GM23338 (cell line): ENCODE results near the gene NME4. TPM values are rescaled to one million over a fixed set of nuclear protein-coding genes. Genes with fewer than 3 reads are reported as not detected.

Experiments used
- ATAC-seq: fragments of 200-7000 bp; cut with Tn5 transposase; 3 replicates; pipeline ENCODE4 v1.9.1; 2020
- DNase-seq: peaks from one replicate; pipeline ENCODE4 v3.0.0-alpha.2; 2015; ENCODE audit warnings: low spot score
- H2AFZ ChIP-seq: fragments of 200-600 bp; sonication (generic); 2 replicates; pipeline ENCODE4 v1.8.0; 2016; ENCODE audit warnings: antibody characterized with exemption, mild to moderate bottlenecking, moderate library complexity
- H3F3A ChIP-seq: fragments of 200-600 bp; sonication (generic); replicated peaks from 2 replicates; pipeline ENCODE4 v1.8.0; 2017; ENCODE audit warnings: antibody characterized with exemption, mixed run types, low read depth
- H3K27ac ChIP-seq: fragments of 200-600 bp; sonication (generic); 2 replicates; pipeline ENCODE4 v1.6.1; 2016; ENCODE audit warnings: low read depth
- H3K27me3 ChIP-seq: fragments of 200-600 bp; sonication (generic); 2 replicates; pipeline ENCODE4 v1.8.0; 2016; ENCODE audit warnings: mild to moderate bottlenecking, mixed run types, moderate library complexity; ENCODE audit not compliant: insufficient read depth
- H3K36me3 ChIP-seq: fragments of 200-600 bp; sonication (generic); 2 replicates; pipeline ENCODE4 v1.8.0; 2016; ENCODE audit warnings: mild to moderate bottlenecking; ENCODE audit not compliant: insufficient read depth
- H3K4me1 ChIP-seq: fragments of 200-600 bp; sonication (generic); 2 replicates; pipeline ENCODE4 v1.8.0; 2016; ENCODE audit warnings: mild to moderate bottlenecking, moderate library complexity; ENCODE audit not compliant: insufficient read depth
- H3K4me2 ChIP-seq: fragments of 200-600 bp; sonication (generic); 2 replicates; pipeline ENCODE4 v1.7.1; 2017; ENCODE audit warnings: mixed run types
- H3K4me3 ChIP-seq: fragments of 200-600 bp; sonication (generic); 2 replicates; pipeline ENCODE4 v1.6.1; 2016; ENCODE audit warnings: mixed run types
- H3K79me2 ChIP-seq: fragments of 200-600 bp; sonication (generic); replicated peaks from 2 replicates; pipeline ENCODE4 v1.8.0; 2017; ENCODE audit warnings: mild to moderate bottlenecking; ENCODE audit not compliant: insufficient read depth
- H3K9me2 ChIP-seq: fragments of 200-600 bp; sonication (generic); 2 replicates; pipeline ENCODE4 v1.8.0; 2017; ENCODE audit not compliant: insufficient read depth
- H4K20me1 ChIP-seq: fragments of 200-600 bp; sonication (generic); replicated peaks from 2 replicates; pipeline ENCODE4 v1.8.0; 2017; ENCODE audit warnings: mild to moderate bottlenecking; ENCODE audit not compliant: insufficient read depth
- H3K27ac Mint-ChIP-seq: 2 replicates; pipeline ENCODE4 v1.8.0; 2020; ENCODE audit warnings: inconsistent platforms, mild to moderate bottlenecking, moderate library complexity, mixed read lengths
- H3K27me3 Mint-ChIP-seq: 3 replicates; pipeline ENCODE4 v1.8.0; 2022; ENCODE audit warnings: low read depth, mild to moderate bottlenecking, moderate library complexity, mixed read lengths, inconsistent platforms; ENCODE audit not compliant: insufficient read depth, poor library complexity
- H3K36me3 Mint-ChIP-seq: 3 replicates; pipeline ENCODE4 v1.8.0; 2021; ENCODE audit warnings: low read depth, mild to moderate bottlenecking, inconsistent platforms, moderate library complexity, mixed read lengths
- H3K4me1 Mint-ChIP-seq: 3 replicates; pipeline ENCODE4 v1.8.0; 2020; ENCODE audit warnings: mild to moderate bottlenecking, inconsistent platforms, mixed read lengths
- H3K4me3 Mint-ChIP-seq: 3 replicates; pipeline ENCODE4 v1.8.0; 2021; ENCODE audit warnings: moderate library complexity, mild to moderate bottlenecking, inconsistent platforms, mixed read lengths
- H3K9me3 Mint-ChIP-seq: 3 replicates; pipeline ENCODE4 v1.8.0; 2020; ENCODE audit warnings: moderate library complexity, mild to moderate bottlenecking, inconsistent platforms, mixed read lengths
- EZH2 ChIP-seq: fragments of 200-600 bp; sonication (generic); IDR thresholded peaks from one replicate; pipeline ENCODE4 v1.8.0; 2017; ENCODE audit warnings: antibody characterized with exemption, mild to moderate bottlenecking, low read depth; ENCODE audit not compliant: unreplicated experiment
- EZH2phosphoT487 ChIP-seq: fragments of 200-600 bp; sonication (generic); IDR thresholded peaks from one replicate; pipeline ENCODE4 v1.8.1; 2018; ENCODE audit warnings: antibody characterized with exemption; ENCODE audit not compliant: unreplicated experiment
- JUNB ChIP-seq: IDR thresholded peaks from one replicate; pipeline ENCODE4 v1.6.1; 2016; ENCODE audit warnings: antibody characterized with exemption; ENCODE audit not compliant: unreplicated experiment
- NANOG ChIP-seq: IDR thresholded peaks from 2 replicates; pipeline ENCODE4 v1.6.1; 2016; ENCODE audit warnings: antibody characterized with exemption, borderline replicate concordance
- POLR2AphosphoS5 ChIP-seq: IDR thresholded peaks from 2 replicates; pipeline ENCODE4 v1.6.1; 2016; ENCODE audit warnings: antibody characterized with exemption, low read depth
- STAT1 ChIP-seq: IDR thresholded peaks from one replicate; pipeline ENCODE4 v1.6.1; 2016; ENCODE audit warnings: antibody characterized with exemption; ENCODE audit not compliant: unreplicated experiment
- ZNF331 ChIP-seq: fragments of 250-450 bp; sonication (Bioruptor Pico); IDR thresholded peaks from 2 replicates; pipeline ENCODE4 v1.5.0; 2020; ENCODE audit warnings: low read depth, mild to moderate bottlenecking, moderate library complexity
- polyA plus RNA-seq: library from polyadenylated mRNA; unstranded; fragments of >200 nt; fragmentation: Nextera tagmentation; extraction: Ambion mirVana; gene quantifications from 2 replicates; pipeline ENCODE4 v1.2.1, GENCODE V29; 2016
- total RNA-seq: library from RNA; depleted of rRNA; stranded (reverse); fragments of >200 nt; shearing (Covaris generic); gene quantifications from 2 replicates; pipeline ENCODE4 v1.2.3, GENCODE V29; 2014
- TF ChIP-seq, protein P1 (sequence below): IDR thresholded peaks from 2 replicates; pipeline ENCODE4 v1.6.1; 2016; ENCODE audit warnings: antibody characterized with exemption
- TF ChIP-seq, protein P2 (sequence below): IDR thresholded peaks from one replicate; pipeline ENCODE4 v1.6.1; 2018; ENCODE audit warnings: antibody characterized with exemption; ENCODE audit not compliant: unreplicated experiment

NME4 gene
- total and polyA plus RNA-seq, 2 experiments from 2014 or later, result 249 to 511 TPM

DNA sequence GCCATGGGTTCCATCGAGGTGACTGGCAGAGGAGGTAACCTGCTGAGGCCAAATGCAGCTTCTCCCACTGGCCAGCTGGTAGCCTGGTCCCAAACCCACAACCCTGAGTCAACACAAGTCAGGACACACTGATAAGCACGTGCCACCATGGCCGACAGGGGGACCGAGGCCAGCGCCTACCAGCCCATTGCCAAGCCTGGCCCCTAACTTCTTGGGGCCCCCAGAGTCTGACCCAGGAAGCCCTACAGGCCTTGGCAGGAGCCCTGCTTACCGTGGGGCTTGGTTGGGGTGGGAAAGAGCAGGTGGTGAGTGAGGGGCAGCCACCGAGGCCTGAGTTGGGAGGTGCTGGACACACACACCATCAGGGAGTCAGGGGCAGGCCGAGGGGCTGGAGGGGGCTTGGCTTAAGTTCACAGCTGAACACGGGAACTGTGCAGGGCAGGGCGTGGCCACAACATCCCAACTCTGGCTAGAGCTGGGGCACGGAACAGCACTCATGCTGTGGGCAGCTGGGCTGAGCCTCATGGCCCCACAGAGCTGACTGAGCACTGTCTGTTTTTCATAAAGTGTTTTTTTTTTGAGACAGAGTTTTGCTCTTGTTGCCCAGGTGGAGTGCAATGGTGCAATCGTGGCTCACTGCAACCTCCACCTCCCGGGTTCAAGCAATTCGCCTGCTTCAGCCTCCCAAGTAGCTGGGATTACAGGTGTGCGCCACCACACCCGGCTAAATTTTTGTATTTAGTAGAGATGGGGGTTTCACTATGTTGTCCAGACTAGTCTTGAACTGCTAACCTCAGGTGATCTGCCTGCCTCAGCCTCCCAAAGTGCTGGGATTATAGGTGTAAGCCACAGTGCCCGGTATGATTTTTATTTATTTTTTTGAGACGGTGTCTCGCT lies 32.2 kb upstream of the NME4 start:
- no peaks in the 10 kb centered on the region; the same call in 1 of the 2 replicates for H3K4me1 ChIP-seq
- ATAC-seq (no peak), DNase-seq (no peak)
- no peaks in the 10 kb centered on the region; the same call in 1 of the 2 replicates for H3K79me2 ChIP-seq
- Mint-ChIP-seq H3K27me3 (peaks cover 25% of the 10 kb centered on the region), H3K9me3 (no peaks in the 10 kb centered on the region), H3K27ac (no peak overlapping the region), H3K4me1 (peaks cover 4% of the 10 kb centered on the region; the same call in 1 of the 3 replicates), H3K4me3 (no peak overlapping the region), H3K36me3 (peaks cover 11% of the 10 kb centered on the region)
- H3K4me2 ChIP-seq, result no peak overlapping the region
- no peak overlapping the region for H3K4me3 ChIP-seq
- H3K36me3 ChIP-seq, result 0 out of 2 replicates have a peak, but pooled peaks cover 4% of the 10 kb centered on the region
- H3K9me2 ChIP-seq, result no peaks in the 10 kb centered on the region
- TF ChIP-seq EZH2 (no peak), ZNF331 (no peak), JUNB (no peak), POLR2AphosphoS5 (no peak), NANOG (no peak)
- TF ChIP-seq, protein P1, sequence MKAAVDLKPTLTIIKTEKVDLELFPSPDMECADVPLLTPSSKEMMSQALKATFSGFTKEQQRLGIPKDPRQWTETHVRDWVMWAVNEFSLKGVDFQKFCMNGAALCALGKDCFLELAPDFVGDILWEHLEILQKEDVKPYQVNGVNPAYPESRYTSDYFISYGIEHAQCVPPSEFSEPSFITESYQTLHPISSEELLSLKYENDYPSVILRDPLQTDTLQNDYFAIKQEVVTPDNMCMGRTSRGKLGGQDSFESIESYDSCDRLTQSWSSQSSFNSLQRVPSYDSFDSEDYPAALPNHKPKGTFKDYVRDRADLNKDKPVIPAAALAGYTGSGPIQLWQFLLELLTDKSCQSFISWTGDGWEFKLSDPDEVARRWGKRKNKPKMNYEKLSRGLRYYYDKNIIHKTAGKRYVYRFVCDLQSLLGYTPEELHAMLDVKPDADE, result no peak
- peaks cover 5% of the 10 kb centered on the region; the same call in 1 of the 2 replicates for H3F3A ChIP-seq
- H3K27me3 ChIP-seq, result no peaks in the 10 kb centered on the region
- H4K20me1 ChIP-seq, result no peaks in the 10 kb centered on the region; the same call in 1 of the 2 replicates
- no peak overlapping the region for H2AFZ ChIP-seq
- no peak overlapping the region for H3K27ac ChIP-seq

DNA sequence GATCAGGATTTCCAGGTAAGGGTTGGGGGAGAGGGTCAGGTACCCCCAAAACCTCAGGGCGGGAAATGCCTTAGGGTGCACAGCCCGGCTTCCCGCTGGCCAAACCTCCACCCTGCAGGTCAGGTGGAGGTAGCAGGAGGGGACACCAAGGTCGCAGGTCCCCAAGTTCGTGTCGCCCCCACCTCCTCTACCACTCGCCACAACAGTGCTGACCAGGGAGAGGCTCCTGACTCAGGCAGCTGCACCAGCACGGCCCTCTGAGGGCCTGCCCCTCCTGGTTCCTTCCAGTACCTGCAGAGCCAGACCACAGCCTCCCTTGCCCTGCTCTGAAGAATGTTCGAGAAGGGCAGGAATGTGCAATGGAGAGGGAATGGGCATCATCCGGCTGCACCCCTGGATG lies 30.5 kb upstream of the NME4 start:
- H3K27ac ChIP-seq, result no peak overlapping the region
- Mint-ChIP-seq H3K4me3 (no peak overlapping the region), H3K27me3 (peaks cover 25% of the 10 kb centered on the region), H3K4me1 (peaks cover 12% of the 10 kb centered on the region; the same call in 1 of the 3 replicates), H3K27ac (no peak overlapping the region), H3K36me3 (peaks cover 11% of the 10 kb centered on the region), H3K9me3 (no peaks in the 10 kb centered on the region)
- H2AFZ ChIP-seq, result no peak overlapping the region
- peaks cover 4% of the 10 kb centered on the region; the same call in 1 of the 2 replicates for H3K4me1 ChIP-seq
- peaks cover 9% of the 10 kb centered on the region for H3F3A ChIP-seq
- 0 out of 2 replicates have a peak, but pooled peaks cover 4% of the 10 kb centered on the region for H3K36me3 ChIP-seq
- no peaks in the 10 kb centered on the region; the same call in 1 of the 2 replicates for H3K79me2 ChIP-seq
- no peak overlapping the region for H3K4me3 ChIP-seq
- no peaks in the 10 kb centered on the region for H3K9me2 ChIP-seq
- ATAC-seq (no peak), DNase-seq (no peak)
- no peaks in the 10 kb centered on the region for H3K27me3 ChIP-seq
- no peak overlapping the region for H3K4me2 ChIP-seq
- no peaks in the 10 kb centered on the region; the same call in none of the 2 replicates for H4K20me1 ChIP-seq
- TF ChIP-seq STAT1 (no peak), EZH2 (no peak), EZH2phosphoT487 (no peak)
- TF ChIP-seq, protein P2, sequence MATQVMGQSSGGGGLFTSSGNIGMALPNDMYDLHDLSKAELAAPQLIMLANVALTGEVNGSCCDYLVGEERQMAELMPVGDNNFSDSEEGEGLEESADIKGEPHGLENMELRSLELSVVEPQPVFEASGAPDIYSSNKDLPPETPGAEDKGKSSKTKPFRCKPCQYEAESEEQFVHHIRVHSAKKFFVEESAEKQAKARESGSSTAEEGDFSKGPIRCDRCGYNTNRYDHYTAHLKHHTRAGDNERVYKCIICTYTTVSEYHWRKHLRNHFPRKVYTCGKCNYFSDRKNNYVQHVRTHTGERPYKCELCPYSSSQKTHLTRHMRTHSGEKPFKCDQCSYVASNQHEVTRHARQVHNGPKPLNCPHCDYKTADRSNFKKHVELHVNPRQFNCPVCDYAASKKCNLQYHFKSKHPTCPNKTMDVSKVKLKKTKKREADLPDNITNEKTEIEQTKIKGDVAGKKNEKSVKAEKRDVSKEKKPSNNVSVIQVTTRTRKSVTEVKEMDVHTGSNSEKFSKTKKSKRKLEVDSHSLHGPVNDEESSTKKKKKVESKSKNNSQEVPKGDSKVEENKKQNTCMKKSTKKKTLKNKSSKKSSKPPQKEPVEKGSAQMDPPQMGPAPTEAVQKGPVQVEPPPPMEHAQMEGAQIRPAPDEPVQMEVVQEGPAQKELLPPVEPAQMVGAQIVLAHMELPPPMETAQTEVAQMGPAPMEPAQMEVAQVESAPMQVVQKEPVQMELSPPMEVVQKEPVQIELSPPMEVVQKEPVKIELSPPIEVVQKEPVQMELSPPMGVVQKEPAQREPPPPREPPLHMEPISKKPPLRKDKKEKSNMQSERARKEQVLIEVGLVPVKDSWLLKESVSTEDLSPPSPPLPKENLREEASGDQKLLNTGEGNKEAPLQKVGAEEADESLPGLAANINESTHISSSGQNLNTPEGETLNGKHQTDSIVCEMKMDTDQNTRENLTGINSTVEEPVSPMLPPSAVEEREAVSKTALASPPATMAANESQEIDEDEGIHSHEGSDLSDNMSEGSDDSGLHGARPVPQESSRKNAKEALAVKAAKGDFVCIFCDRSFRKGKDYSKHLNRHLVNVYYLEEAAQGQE, result no peak
- TF ChIP-seq, protein P1, result no peak
